Mononuclear cell (primary cell): ENCODE measurements around the gene GINM1. TPM values are rescaled to one million over a fixed set of nuclear protein-coding genes. Genes with fewer than 3 reads are reported as not detected.

Source experiments
- H3K27me3 ChIP-seq: 2 replicates; pipeline ENCODE4 v1.6.0; 2011; ENCODE audit warnings: low read length, control low read depth; ENCODE audit not compliant: insufficient read depth
- H3K4me1 ChIP-seq: 2 replicates; pipeline ENCODE4 v1.5.1; 2011; ENCODE audit warnings: mild to moderate bottlenecking, low read length, control low read depth; ENCODE audit not compliant: insufficient read depth
- H3K4me3 ChIP-seq: 2 replicates; pipeline ENCODE4 v1.5.1; 2011; ENCODE audit warnings: mild to moderate bottlenecking, low read length, moderate library complexity
- H3K9me3 ChIP-seq: 2 replicates; pipeline ENCODE4 v1.5.1; 2011; ENCODE audit warnings: low read depth, mild to moderate bottlenecking, control low read depth, low read length
- total RNA-seq: library from RNA; depleted of rRNA; stranded (reverse); fragments of >200 nt; gene quantifications from one replicate; pipeline ENCODE4 v1.2.3, GENCODE V29; 2012

GINM1 gene
- 20.5 TPM for total RNA-seq

GRCh38 chr6:149565527-149566409, at the start of gene GINM1:
GINM1 (plus strand) TSS chr6:149566375; CDS start chr6:149566415, 40 bp downstream.
- peak within 1 kb of the TSS; percentile 89 for H3K4me3 ChIP-seq
- H3K9me3 ChIP-seq = no peaks in the 10 kb centered on the region
- no peaks in the 10 kb centered on the region for H3K27me3 ChIP-seq
- H3K4me1 ChIP-seq = peaks cover 25% of the 10 kb centered on the region

GRCh38 chr6:149529650-149530049, 36.5 kb upstream of the GINM1 start:
- no peaks in the 10 kb centered on the region for H3K4me1 ChIP-seq
- H3K9me3 ChIP-seq = no peaks in the 10 kb centered on the region
- H3K4me3 ChIP-seq = no peak overlapping the region
- no peaks in the 10 kb centered on the region for H3K27me3 ChIP-seq

- no peaks in the 10 kb centered on the region for H3K9me3 ChIP-seq
- H3K27me3 ChIP-seq = no peaks in the 10 kb centered on the region
- H3K4me3 ChIP-seq = no peak overlapping the region
- H3K4me1 ChIP-seq = no peaks in the 10 kb centered on the region
These were observed 31.4 kb upstream of the GINM1 start for GRCh38 chr6:149534742-149535141.

- H3K4me1 ChIP-seq = peaks cover 14% of the 10 kb centered on the region
- no peaks in the 10 kb centered on the region for H3K27me3 ChIP-seq
- H3K9me3 ChIP-seq = no peaks in the 10 kb centered on the region
- H3K4me3 ChIP-seq = no peak overlapping the region
These were observed 25.0 kb upstream of the GINM1 start for GRCh38 chr6:149541139-149541538.

GRCh38 chr6:149544646-149545257, 21.4 kb upstream of the GINM1 start:
- H3K9me3 ChIP-seq = no peaks in the 10 kb centered on the region
- H3K4me3 ChIP-seq = peak overlapping the region; percentile 100
- H3K4me1 ChIP-seq = peaks cover 20% of the 10 kb centered on the region
- no peaks in the 10 kb centered on the region for H3K27me3 ChIP-seq

GRCh38 chr6:149545258-149545753, 20.9 kb upstream of the GINM1 start:
- H3K9me3 ChIP-seq = no peaks in the 10 kb centered on the region
- H3K27me3 ChIP-seq = no peaks in the 10 kb centered on the region
- H3K4me1 ChIP-seq = peaks cover 20% of the 10 kb centered on the region
- H3K4me3 ChIP-seq = peak overlapping the region; percentile 100

GRCh38 chr6:149545754-149546471, 20.3 kb upstream of the GINM1 start, which contains the start of gene PPIL4:
PPIL4 (minus strand) TSS chr6:149546043; CDS start chr6:149546005, 38 bp downstream.
- Histone ChIP-seq H3K27me3 (no peaks in the 10 kb centered on the region), H3K4me3 (peak within 1 kb of the TSS; percentile 100)

GRCh38 chr6:149551920-149552319, 14.3 kb upstream of the GINM1 start:
- H3K9me3 ChIP-seq = no peaks in the 10 kb centered on the region
- peaks cover 10% of the 10 kb centered on the region for H3K27me3 ChIP-seq
- H3K4me1 ChIP-seq = peaks cover under 1% of the 10 kb centered on the region
- H3K4me3 ChIP-seq = no peak overlapping the region

More at GRCh38 chr6:149545754-149546471, 20.3 kb upstream of the GINM1 start, which contains the start of gene PPIL4:
- H3K9me3 ChIP-seq = no peaks in the 10 kb centered on the region
- H3K4me1 ChIP-seq = peaks cover 20% of the 10 kb centered on the region

GRCh38 chr6:149558029-149558428, 8.1 kb upstream of the GINM1 start:
- Histone ChIP-seq H3K4me1 (no peaks in the 10 kb centered on the region), H3K27me3 (peaks cover 26% of the 10 kb centered on the region), H3K9me3 (no peaks in the 10 kb centered on the region), H3K4me3 (no peak overlapping the region)

GRCh38 chr6:149559389-149559788, 6.8 kb upstream of the GINM1 start:
- Histone ChIP-seq H3K4me3 (no peak overlapping the region), H3K27me3 (peaks cover 19% of the 10 kb centered on the region), H3K9me3 (no peaks in the 10 kb centered on the region), H3K4me1 (no peaks in the 10 kb centered on the region)

GRCh38 chr6:149560736-149561135, 5.4 kb upstream of the GINM1 start:
- no peaks in the 10 kb centered on the region for H3K9me3 ChIP-seq
- H3K27me3 ChIP-seq = peaks cover 16% of the 10 kb centered on the region
- peaks cover 9% of the 10 kb centered on the region for H3K4me1 ChIP-seq
- no peak overlapping the region for H3K4me3 ChIP-seq

- Histone ChIP-seq H3K4me1 (peaks cover 25% of the 10 kb centered on the region), H3K4me3 (no peak overlapping the region), H3K27me3 (peaks cover 9% of the 10 kb centered on the region), H3K9me3 (no peaks in the 10 kb centered on the region)
These were observed 2.8 kb upstream of the GINM1 start for GRCh38 chr6:149563203-149563927.

- Histone ChIP-seq H3K4me3 (no peak overlapping the region), H3K4me1 (peaks cover 25% of the 10 kb centered on the region), H3K27me3 (peaks cover 8% of the 10 kb centered on the region), H3K9me3 (no peaks in the 10 kb centered on the region)
These were observed 2.2 kb upstream of the GINM1 start for GRCh38 chr6:149563928-149564325.

- H3K9me3 ChIP-seq = no peaks in the 10 kb centered on the region
- peak overlapping the region; percentile 89 for H3K4me3 ChIP-seq
- H3K27me3 ChIP-seq = no peaks in the 10 kb centered on the region
- H3K4me1 ChIP-seq = peaks cover 25% of the 10 kb centered on the region
These were observed 427 bp downstream of the GINM1 start for GRCh38 chr6:149566410-149567193.
